Activated naive CD4-positive, alpha-beta T cell treated with anti-CD3 and anti-CD28 coated beads, Interleukin-2, amount 50 U/mL, for 24 hours (primary cell): ENCODE data around the gene LEFTY2.

Source experiments
- H3K27ac Mint-ChIP-seq: one replicate; pipeline ENCODE4 v1.8.0; 2021; ENCODE audit warnings: mild to moderate bottlenecking, mixed read lengths
- H3K27me3 Mint-ChIP-seq: one replicate; pipeline ENCODE4 v1.8.0; 2021; ENCODE audit warnings: mixed read lengths
- H3K36me3 Mint-ChIP-seq: one replicate; pipeline ENCODE4 v1.8.0; 2021; ENCODE audit warnings: mixed read lengths
- H3K4me1 Mint-ChIP-seq: one replicate; pipeline ENCODE4 v1.8.0; 2021; ENCODE audit warnings: mixed read lengths
- H3K4me3 Mint-ChIP-seq: one replicate; pipeline ENCODE4 v1.8.0; 2021; ENCODE audit warnings: mild to moderate bottlenecking, mixed read lengths
- H3K9me3 Mint-ChIP-seq: one replicate; pipeline ENCODE4 v1.8.0; 2021; ENCODE audit warnings: mixed read lengths

Gene LEFTY2

DNA sequence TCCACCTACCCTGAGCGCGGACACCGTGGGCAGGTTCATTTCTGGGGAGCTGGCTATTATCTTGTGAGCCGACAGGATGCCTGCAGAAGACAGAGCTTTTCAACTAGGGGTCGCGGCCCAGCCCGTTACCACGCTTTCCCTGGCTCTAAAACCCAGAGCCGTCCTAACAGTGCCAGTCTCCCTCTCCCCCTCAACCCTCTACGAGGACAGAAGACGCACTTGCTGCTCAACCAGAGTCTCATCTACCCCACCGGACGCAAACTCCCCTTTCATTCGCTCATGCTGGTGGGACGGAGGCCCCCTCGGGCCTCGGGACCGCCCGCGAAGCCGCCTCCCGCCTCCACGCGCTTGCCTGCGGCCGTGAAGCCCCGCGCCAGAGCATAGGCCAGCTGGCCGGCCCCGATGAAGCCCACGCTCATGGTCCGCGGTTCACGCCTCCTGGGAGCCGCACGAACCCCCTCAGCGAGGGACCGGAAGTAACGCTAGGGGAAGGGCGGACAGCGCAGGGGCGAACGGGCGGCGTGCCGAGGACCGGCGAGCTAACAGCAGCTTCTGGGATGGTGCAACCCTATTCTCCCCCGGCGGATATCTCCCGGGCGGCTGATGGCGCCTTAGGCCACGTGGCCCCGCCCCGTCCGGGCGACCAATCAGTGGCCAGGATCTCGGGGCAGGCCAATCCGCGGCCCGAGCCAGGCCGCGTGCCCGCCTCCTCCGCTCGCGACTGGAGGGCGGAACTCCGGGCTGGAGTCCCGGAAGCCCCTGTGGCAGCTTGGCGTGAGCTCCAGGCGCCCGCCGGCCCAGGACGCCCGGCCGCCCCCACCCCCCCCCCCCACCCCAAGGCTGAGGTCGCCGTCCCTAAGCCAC lies 17.1 kb downstream of the LEFTY2 start, which contains the start of gene PYCR2:
Gene PYCR2 (minus strand): TSS at position 559 of the 864 bp plus-strand sequence. CDS start 140 bp downstream, at position 419.
- H3K4me1 Mint-ChIP-seq: peaks cover 60% of the 10 kb centered on the region
- no peaks in the 10 kb centered on the region for H3K27me3 Mint-ChIP-seq
- peak within 1 kb of the TSS; percentile 95 for H3K27ac Mint-ChIP-seq
- no peaks in the 10 kb centered on the region for H3K9me3 Mint-ChIP-seq
- H3K36me3 Mint-ChIP-seq: peaks cover 8% of the 10 kb centered on the region
- peak within 1 kb of the TSS; percentile 94 for H3K4me3 Mint-ChIP-seq

DNA sequence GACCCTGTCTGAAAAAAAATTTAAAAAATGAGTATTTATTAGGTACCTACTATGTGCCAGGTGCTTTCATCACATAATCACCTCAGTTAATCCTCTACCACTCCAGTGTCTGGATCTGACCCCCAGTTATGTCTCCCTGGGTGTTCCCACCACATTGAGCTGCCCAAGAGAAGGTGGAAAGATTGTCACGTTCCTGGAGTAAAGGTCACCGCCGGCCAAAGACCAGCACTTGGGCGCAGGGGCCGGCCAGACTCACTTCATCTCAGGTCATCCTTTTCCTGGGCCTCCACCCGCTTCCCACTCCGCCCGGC lies 17.7 kb downstream of the LEFTY2 start:
- H3K4me1 Mint-ChIP-seq: peaks cover 56% of the 10 kb centered on the region
- peak overlapping the region; percentile 94 for H3K4me3 Mint-ChIP-seq
- no peaks in the 10 kb centered on the region for H3K9me3 Mint-ChIP-seq
- peaks cover 8% of the 10 kb centered on the region for H3K36me3 Mint-ChIP-seq
- no peaks in the 10 kb centered on the region for H3K27me3 Mint-ChIP-seq
- H3K27ac Mint-ChIP-seq: peak overlapping the region; percentile 95

DNA sequence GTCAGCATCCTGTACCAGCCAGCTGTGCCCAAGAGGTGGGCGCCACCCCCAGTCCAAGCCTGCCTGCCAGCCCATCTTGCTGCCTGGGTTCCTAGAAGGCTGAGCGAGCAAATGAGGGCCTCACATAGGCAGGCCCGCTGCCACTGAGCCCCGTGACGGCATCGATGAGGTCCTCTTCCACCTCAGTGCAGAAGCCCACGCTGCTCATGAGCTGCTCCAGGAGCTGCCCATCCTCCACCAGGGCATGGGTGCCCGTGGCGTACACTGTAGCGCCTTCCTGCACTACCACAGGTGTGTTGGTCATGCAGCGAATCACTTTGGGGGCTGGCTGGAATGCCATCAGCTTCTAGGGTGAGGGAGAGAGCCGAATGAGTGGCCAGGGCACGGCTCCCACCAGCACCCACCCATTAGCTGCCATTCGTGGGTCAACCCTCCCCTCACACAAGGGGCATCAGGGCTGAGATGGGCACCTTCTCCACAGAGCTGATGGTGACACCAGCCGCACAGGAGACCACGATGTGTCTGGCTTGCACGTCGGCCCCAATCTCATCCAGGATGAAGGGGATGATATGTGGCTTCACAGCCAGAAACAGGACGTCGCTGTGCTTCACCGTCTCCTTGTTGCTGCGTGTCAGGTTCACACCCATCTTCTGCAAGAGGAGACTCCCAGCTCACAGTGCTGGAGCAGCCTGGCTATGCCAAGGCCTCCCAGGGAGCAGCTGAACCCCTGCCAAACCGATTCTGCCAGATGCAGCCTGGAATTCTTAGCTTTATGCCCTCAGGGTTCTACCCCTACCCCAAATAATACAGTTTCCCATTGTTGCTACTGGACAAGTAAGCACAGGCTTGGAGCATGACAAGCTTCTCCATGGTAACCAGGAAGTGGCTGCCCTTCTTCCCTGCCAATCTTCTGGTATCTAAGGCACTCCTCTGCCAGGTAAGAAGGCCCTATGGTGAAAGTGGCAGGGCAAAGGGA lies 19.0 kb downstream of the LEFTY2 start:
- Mint-ChIP-seq H3K27ac (peak overlapping the region; percentile 35), H3K36me3 (peaks cover 14% of the 10 kb centered on the region), H3K9me3 (no peaks in the 10 kb centered on the region), H3K4me3 (peak overlapping the region; percentile 44), H3K27me3 (no peaks in the 10 kb centered on the region), H3K4me1 (peaks cover 49% of the 10 kb centered on the region)

DNA sequence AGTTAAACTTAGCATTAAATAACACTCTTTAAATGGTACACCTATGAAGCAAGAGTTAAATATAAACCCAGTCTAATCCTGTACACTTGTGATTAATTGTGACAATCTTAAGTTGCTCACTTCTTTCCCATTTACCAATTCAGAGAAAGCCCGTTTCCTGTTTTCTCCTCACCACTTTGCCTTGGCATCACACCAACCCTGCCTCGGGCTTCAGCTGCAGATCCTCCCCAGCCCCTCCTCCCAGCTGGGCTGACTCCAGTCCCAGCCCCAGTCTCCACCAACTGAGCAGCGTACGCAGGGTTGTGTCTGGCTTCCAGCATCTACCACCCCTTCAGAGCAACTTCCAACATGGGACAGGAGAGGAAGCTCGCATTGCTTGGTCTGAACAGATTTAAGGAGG lies 21.1 kb downstream of the LEFTY2 start:
- no peaks in the 10 kb centered on the region for H3K9me3 Mint-ChIP-seq
- H3K27ac Mint-ChIP-seq: no peak overlapping the region
- peaks cover 19% of the 10 kb centered on the region for H3K36me3 Mint-ChIP-seq
- peaks cover 40% of the 10 kb centered on the region for H3K4me1 Mint-ChIP-seq
- no peaks in the 10 kb centered on the region for H3K27me3 Mint-ChIP-seq
- H3K4me3 Mint-ChIP-seq: peak overlapping the region; percentile 61

DNA sequence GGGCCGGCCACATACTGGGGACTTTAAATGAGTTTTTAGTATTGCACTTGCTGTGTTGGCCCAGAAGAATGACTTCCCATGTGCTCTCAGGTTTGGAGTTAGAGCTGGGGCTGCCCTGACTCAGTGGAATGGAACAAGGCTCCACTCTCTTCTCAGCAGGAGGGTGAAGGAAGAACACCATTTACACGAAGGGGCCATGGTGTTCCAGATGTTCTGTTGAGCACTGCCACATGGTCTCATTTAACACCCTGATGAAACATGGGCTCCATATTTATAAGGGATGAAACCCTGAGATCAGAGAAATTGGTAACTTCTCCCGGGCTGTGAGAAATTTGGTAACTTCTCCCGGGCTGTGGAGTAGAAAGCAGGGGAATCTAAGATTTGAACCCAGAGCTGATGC lies 22.7 kb downstream of the LEFTY2 start:
- no peaks in the 10 kb centered on the region for H3K27me3 Mint-ChIP-seq
- H3K4me1 Mint-ChIP-seq: peaks cover 39% of the 10 kb centered on the region
- H3K27ac Mint-ChIP-seq: no peak overlapping the region
- H3K36me3 Mint-ChIP-seq: peaks cover 21% of the 10 kb centered on the region
- H3K4me3 Mint-ChIP-seq: no peak overlapping the region
- no peaks in the 10 kb centered on the region for H3K9me3 Mint-ChIP-seq

DNA sequence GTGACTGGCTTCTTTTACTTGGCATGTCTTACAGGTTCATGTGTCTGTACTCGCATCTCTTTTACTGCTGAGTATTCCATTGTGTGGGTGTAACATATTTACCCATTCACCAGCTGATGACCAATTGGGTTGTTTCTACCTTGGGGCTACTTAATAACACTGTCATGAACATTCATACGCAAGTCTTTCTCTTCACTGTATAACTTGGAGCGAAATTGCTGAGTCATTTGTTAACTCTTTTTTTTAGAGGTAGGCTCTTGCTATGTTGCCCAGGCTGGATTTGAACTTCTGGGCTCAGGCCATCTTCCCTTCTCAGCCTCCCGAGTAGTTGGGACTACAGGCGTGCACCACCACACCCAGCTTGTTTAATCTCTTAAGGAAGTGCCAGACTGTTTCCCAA lies 23.5 kb downstream of the LEFTY2 start:
- Mint-ChIP-seq H3K9me3 (no peaks in the 10 kb centered on the region), H3K4me1 (peaks cover 33% of the 10 kb centered on the region), H3K4me3 (no peak overlapping the region), H3K36me3 (peaks cover 18% of the 10 kb centered on the region), H3K27me3 (no peaks in the 10 kb centered on the region), H3K27ac (no peak overlapping the region)

DNA sequence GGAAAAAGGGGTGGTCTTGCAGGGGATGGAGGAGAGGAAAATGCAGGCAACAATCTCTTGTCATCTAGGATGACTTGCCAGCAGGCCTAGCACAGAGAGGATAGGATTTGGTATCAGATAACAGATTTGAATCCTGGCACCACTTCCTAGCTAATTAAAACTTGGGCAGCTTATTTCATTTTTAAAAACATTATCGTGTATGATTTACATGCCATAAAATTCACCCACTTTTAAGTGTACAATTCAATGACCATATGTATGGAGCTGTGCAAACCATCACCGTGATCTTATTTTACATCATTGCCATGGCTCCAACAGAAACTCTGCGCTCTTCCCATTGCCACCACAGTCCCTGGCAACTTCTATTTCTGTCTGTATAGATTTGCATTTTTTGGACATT lies 23.9 kb downstream of the LEFTY2 start:
- Mint-ChIP-seq H3K36me3 (peaks cover 18% of the 10 kb centered on the region), H3K4me3 (no peak overlapping the region), H3K4me1 (peaks cover 30% of the 10 kb centered on the region), H3K27ac (peak overlapping the region; percentile 69), H3K9me3 (no peaks in the 10 kb centered on the region), H3K27me3 (no peaks in the 10 kb centered on the region)

DNA sequence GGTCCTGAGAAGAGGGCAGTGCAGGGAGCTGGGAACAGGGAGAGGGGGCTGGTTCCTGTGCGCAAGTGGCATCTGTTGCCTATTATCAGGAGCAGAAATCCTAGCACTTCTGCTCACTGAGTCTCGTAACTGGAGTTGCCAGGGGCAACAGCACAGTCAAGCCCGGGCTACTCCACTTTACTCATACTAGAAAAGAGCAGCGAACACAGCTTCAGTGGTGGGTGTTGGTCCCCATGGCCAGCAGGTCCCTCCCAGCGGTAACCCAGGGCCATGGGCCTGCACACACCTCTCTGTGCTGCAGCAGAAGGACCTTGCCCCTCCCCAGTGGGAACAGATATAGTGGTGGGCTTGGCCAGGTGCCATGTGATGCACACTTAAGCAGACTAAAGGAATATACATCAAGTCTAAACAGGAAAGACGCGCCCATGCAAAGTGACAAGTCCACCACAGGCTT lies 25.5 kb downstream of the LEFTY2 start:
- Mint-ChIP-seq H3K4me3 (no peak overlapping the region), H3K27me3 (no peaks in the 10 kb centered on the region), H3K4me1 (peaks cover 25% of the 10 kb centered on the region), H3K36me3 (peaks cover 18% of the 10 kb centered on the region), H3K27ac (no peak overlapping the region), H3K9me3 (no peaks in the 10 kb centered on the region)

DNA sequence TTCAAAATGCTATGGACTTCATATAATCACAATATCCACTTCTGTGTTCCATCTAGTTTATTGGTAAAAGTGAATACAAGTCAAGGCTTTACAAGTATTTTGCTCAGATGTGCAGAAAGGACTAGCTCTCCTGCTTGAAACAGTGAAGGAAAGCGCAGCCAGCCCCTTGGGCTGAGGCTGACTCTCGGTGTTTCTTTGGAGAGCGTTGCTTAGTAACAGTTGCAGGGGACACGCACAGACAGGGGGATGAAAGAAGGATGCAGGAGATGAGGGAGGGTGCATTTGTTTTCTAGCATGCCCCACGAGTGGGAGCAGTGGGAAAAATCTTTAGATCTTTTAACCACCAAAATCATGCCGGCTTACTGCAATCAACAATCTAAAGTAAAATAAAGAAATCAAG lies 26.1 kb downstream of the LEFTY2 start:
- Mint-ChIP-seq H3K4me3 (no peak overlapping the region), H3K9me3 (no peaks in the 10 kb centered on the region), H3K4me1 (peaks cover 25% of the 10 kb centered on the region), H3K36me3 (peaks cover 17% of the 10 kb centered on the region), H3K27me3 (no peaks in the 10 kb centered on the region), H3K27ac (no peak overlapping the region)

DNA sequence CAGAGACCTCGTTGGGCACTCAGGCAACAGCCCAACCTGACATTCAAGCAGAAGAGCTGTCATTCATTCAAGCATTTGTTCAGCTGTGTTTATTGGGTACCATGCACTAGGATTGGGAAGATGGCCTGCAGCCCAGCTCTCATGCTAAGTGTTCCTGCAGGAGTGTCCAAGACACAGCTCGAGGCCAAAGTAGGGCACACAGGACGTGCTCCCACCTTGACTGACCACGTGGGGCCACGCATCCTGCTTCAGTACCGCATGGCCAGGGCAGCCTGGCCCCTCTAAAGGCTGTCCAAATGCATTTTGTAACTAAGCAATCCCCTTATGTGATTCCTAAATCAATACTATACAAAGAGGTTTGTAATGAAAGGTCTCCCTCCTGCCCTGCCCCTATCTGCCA lies 26.6 kb downstream of the LEFTY2 start:
- Mint-ChIP-seq H3K36me3 (peaks cover 13% of the 10 kb centered on the region), H3K27ac (no peak overlapping the region), H3K27me3 (no peaks in the 10 kb centered on the region), H3K9me3 (no peaks in the 10 kb centered on the region), H3K4me1 (peaks cover 25% of the 10 kb centered on the region), H3K4me3 (no peak overlapping the region)

DNA sequence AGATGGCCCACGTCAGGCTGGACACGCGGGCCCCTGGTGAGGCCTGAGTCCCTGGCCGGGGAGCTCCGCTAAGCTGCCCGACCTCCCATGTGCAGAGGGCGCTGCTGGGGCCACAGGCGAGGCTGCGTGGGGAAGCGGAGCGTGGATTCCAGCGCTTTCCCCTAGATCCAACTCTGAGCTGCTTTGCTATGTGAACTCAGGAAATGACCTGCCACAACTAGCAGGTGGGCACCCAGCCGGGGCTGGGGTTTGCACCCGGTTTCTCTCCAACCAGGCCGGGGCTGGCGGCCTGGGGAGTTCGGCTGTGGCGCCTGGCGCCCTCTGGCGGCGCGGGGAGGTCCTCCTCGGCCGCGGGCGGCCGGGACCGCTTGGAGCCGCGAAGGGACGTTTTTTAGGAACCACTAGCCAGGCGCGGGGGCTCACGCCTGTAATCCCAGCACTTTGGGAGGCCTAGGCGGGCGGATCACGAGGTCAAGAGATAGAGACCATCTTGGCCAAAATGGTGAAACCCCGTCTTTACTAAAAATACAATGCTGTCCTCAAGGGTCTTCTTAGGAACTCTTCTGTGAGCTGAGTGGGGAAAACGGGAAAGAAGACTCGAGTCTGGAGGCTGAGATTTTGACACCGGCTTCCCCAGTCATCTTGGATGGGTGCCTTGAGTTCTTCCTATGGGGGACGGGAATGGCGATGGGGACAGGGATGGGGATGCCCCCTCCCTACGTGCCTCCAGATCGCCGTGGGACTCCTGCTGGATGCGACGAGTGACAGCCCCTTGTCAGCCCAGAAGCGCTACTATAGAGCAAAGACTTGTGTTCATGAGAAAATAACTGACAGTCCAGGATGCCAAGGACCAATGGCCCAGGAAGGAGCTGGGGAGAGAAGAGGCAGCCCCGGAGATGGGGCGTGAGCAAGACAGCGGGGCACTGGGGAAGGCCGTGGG lies 29.6 kb downstream of the LEFTY2 start:
- H3K27me3 Mint-ChIP-seq: no peaks in the 10 kb centered on the region
- H3K36me3 Mint-ChIP-seq: peaks cover 7% of the 10 kb centered on the region
- no peaks in the 10 kb centered on the region for H3K9me3 Mint-ChIP-seq
- no peak overlapping the region for H3K27ac Mint-ChIP-seq
- H3K4me1 Mint-ChIP-seq: peaks cover 22% of the 10 kb centered on the region
- no peak overlapping the region for H3K4me3 Mint-ChIP-seq

DNA sequence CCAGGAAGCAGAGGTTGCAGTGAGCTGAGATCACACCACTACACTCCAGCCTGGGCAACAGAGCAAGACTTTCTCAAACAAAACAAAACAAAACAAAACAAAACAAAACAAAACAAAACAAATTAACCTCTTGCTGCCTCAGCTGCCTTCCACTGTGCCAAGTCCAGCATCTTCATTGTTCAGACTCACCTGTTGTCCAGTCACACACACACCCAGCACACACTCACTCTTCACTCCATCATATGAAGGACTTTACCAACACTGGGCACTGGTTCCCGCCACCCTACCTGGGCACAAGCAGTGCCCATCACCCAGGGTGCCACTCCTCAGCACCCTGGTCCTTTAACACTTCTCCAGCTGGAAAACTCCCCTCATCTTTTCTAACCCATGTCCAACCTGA lies 31.5 kb downstream of the LEFTY2 start:
- Mint-ChIP-seq H3K9me3 (no peaks in the 10 kb centered on the region), H3K27ac (no peak overlapping the region), H3K4me1 (peaks cover 34% of the 10 kb centered on the region), H3K4me3 (no peak overlapping the region), H3K27me3 (no peaks in the 10 kb centered on the region), H3K36me3 (no peaks in the 10 kb centered on the region)

DNA sequence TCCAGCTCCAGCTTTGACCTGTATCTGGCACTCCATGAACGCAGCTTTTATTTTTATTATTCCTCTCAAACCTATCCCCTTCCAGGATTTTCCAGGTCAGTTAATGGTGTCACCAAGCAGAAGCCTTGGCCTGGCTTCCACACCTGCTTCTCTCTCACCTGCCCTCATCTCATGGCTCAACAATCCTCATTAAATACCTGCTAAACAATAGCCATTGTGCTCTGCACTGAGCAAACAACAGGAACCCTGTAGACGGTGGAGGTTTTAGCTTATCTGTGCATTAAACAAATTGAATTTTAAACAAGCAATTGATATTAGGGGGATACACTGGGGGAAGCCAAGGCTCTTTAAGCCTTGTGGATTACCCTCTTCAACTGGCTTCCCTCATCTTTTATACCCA lies 32.2 kb downstream of the LEFTY2 start:
- H3K27me3 Mint-ChIP-seq: no peaks in the 10 kb centered on the region
- no peaks in the 10 kb centered on the region for H3K9me3 Mint-ChIP-seq
- H3K4me1 Mint-ChIP-seq: peaks cover 34% of the 10 kb centered on the region
- no peak overlapping the region for H3K4me3 Mint-ChIP-seq
- no peak overlapping the region for H3K27ac Mint-ChIP-seq
- H3K36me3 Mint-ChIP-seq: no peaks in the 10 kb centered on the region

DNA sequence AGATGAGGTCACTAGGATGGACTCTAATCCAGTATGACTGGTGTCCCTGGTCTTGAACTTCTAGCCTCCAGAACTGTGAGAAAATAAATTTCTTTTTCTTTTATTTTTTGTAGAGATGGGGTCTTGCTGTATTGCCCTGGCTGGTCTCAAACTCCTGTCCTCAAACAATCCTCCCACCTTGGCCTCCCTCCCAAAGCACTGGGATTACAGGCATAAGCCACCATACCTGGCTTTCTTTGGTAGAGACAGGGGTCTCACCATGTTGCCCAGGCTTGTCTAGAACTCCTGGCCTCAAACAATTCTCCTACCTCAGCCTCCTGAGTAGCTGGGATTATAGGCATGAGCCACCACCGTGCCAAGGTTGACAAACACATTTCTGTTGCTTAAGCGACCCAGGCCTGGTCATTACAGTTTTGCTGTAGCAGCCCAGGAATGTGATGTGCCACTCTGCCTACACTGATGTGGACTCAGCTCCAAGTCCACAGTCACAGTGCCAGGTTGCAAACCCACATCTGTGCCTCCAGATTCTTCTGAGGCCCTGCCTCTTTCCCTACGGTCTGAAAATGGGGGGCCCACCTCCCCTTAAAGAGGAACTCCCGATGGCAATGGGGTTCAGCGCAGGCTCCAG lies 32.9 kb downstream of the LEFTY2 start:
- Mint-ChIP-seq H3K4me3 (no peak overlapping the region), H3K4me1 (peaks cover 34% of the 10 kb centered on the region), H3K9me3 (no peaks in the 10 kb centered on the region), H3K27me3 (no peaks in the 10 kb centered on the region), H3K27ac (no peak overlapping the region), H3K36me3 (no peaks in the 10 kb centered on the region)

DNA sequence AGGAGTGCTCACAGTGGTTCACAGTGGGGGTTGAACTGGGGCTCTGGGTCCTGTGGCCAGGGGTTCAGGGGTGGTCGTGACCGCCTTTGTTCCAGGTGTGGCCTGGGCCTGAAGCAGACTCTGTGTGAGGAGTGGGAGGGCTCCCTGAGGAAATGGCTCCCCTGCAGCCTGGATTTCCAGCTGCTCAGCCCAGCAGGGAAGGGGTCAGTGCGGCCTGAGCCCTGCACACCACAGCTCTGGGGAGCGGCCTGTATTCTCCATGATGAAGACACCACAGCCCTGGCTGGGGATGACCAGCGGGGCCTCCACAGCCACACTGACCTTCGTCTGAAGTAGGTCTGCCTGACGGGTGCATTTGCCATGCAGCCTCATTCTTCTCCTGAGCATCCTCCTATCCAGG lies 33.7 kb downstream of the LEFTY2 start:
- Mint-ChIP-seq H3K27ac (no peak overlapping the region), H3K36me3 (no peaks in the 10 kb centered on the region), H3K4me1 (peaks cover 34% of the 10 kb centered on the region)

More for the DNA sequence above, 33.7 kb downstream of the LEFTY2 start:
- Mint-ChIP-seq H3K4me3 (no peak overlapping the region), H3K27me3 (no peaks in the 10 kb centered on the region), H3K9me3 (no peaks in the 10 kb centered on the region)
